H9 (cell line): ENCODE results near the gene TCP11L1. TPM values are rescaled to one million over a fixed set of nuclear protein-coding genes. Genes with fewer than 3 reads are reported as not detected.

ENCODE experiments used
- DNase-seq: peaks from one replicate; pipeline ENCODE4 v3.0.0-alpha.2; 2017
- H2AFZ ChIP-seq: one replicate; pipeline ENCODE4 v1.6.1; 2013; ENCODE audit warnings: mild to moderate bottlenecking, low read length, control low read depth, moderate library complexity
- H2AK5ac ChIP-seq: 2 replicates; pipeline ENCODE4 v1.6.1; 2013; ENCODE audit warnings: low read length, control low read depth, mixed read lengths; ENCODE audit not compliant: insufficient read length
- H2BK120ac ChIP-seq: one replicate; pipeline ENCODE4 v1.6.1; 2013; ENCODE audit warnings: low read depth, mild to moderate bottlenecking, low read length, control low read depth, inconsistent platforms; ENCODE audit not compliant: poor library complexity, severe bottlenecking
- H2BK12ac ChIP-seq: 2 replicates; pipeline ENCODE4 v1.6.1; 2013; ENCODE audit warnings: low read length, control low read depth, mixed read lengths, low read depth; ENCODE audit not compliant: insufficient read length
- H2BK15ac ChIP-seq: 2 replicates; pipeline ENCODE4 v1.6.1; 2013; ENCODE audit warnings: low read depth, low read length, control low read depth
- H2BK20ac ChIP-seq: one replicate; pipeline ENCODE4 v1.6.1; 2013; ENCODE audit warnings: low read depth, mild to moderate bottlenecking, low read length, control low read depth, inconsistent platforms; ENCODE audit not compliant: poor library complexity, severe bottlenecking
- H2BK5ac ChIP-seq: 2 replicates; pipeline ENCODE4 v1.6.1; 2013; ENCODE audit warnings: low read length, control low read depth, mixed read lengths; ENCODE audit not compliant: insufficient read length
- H3K14ac ChIP-seq: 2 replicates; pipeline ENCODE4 v1.6.1; 2013; ENCODE audit warnings: low read length, control low read depth; ENCODE audit not compliant: insufficient read depth
- H3K18ac ChIP-seq: 2 replicates; pipeline ENCODE4 v1.6.1; 2013; ENCODE audit warnings: low read depth, mild to moderate bottlenecking, mixed read lengths, low read length, control low read depth; ENCODE audit not compliant: insufficient read length
- H3K23ac ChIP-seq: 2 replicates; pipeline ENCODE4 v1.6.1; 2013; ENCODE audit warnings: low read length, control low read depth, mixed read lengths, low read depth; ENCODE audit not compliant: insufficient read length
- H3K23me2 ChIP-seq: 2 replicates; pipeline ENCODE4 v1.6.1; 2013; ENCODE audit warnings: low read depth, mild to moderate bottlenecking, mixed read lengths, low read length, control low read depth; ENCODE audit not compliant: insufficient read length, poor library complexity, severe bottlenecking
- H3K27ac ChIP-seq: 2 replicates; pipeline ENCODE4 v1.5.1; 2013; ENCODE audit warnings: low read length, control low read depth, mixed read lengths, low read depth; ENCODE audit not compliant: insufficient read length
- H3K27me3 ChIP-seq: 2 replicates; pipeline ENCODE4 v1.6.1; 2013; ENCODE audit warnings: low read length, control low read depth, inconsistent platforms; ENCODE audit not compliant: insufficient read depth
- H3K4ac ChIP-seq: 2 replicates; pipeline ENCODE4 v1.6.1; 2013; ENCODE audit warnings: low read depth, mild to moderate bottlenecking, control low read depth, inconsistent platforms, low read length, moderate library complexity
- H3K4me1 ChIP-seq: 2 replicates; pipeline ENCODE4 v1.6.1; 2013; ENCODE audit warnings: low read length, control low read depth, inconsistent platforms; ENCODE audit not compliant: insufficient read depth
- H3K4me2 ChIP-seq: 2 replicates; pipeline ENCODE4 v1.6.1; 2013; ENCODE audit warnings: low read length, control low read depth, mixed read lengths; ENCODE audit not compliant: insufficient read length, insufficient read depth
- H3K56ac ChIP-seq: 2 replicates; pipeline ENCODE4 v1.6.1; 2013; ENCODE audit warnings: low read depth, mild to moderate bottlenecking, mixed read lengths, low read length, control low read depth; ENCODE audit not compliant: insufficient read length
- H3K79me1 ChIP-seq: 2 replicates; pipeline ENCODE4 v1.6.1; 2013; ENCODE audit warnings: low read depth, mild to moderate bottlenecking, moderate library complexity, low read length, control low read depth, inconsistent platforms; ENCODE audit not compliant: insufficient read depth, poor library complexity, severe bottlenecking
- H3K79me2 ChIP-seq: 2 replicates; pipeline ENCODE4 v1.6.1; 2013; ENCODE audit warnings: low read length, control low read depth, inconsistent platforms; ENCODE audit not compliant: insufficient read depth
- H3K9ac ChIP-seq: 2 replicates; pipeline ENCODE4 v1.6.1; 2013; ENCODE audit warnings: low read length, control low read depth, mixed read lengths; ENCODE audit not compliant: insufficient read length; ENCODE audit errors: extremely low read depth
- H3K9me3 ChIP-seq: one replicate; pipeline ENCODE4 v1.6.1; 2013; ENCODE audit warnings: low read depth, low read length, inconsistent platforms; ENCODE audit not compliant: control insufficient read depth
- H3T11ph ChIP-seq: one replicate; pipeline ENCODE4 v1.6.1; 2013; ENCODE audit warnings: mild to moderate bottlenecking, low read length, control low read depth, inconsistent platforms
- H4K20me1 ChIP-seq: one replicate; pipeline ENCODE4 v1.6.1; 2013; ENCODE audit not compliant: control insufficient read depth, insufficient read length, insufficient read depth
- H4K5ac ChIP-seq: 2 replicates; pipeline ENCODE4 v1.6.1; 2013; ENCODE audit warnings: low read depth, mild to moderate bottlenecking, mixed read lengths, low read length, control low read depth; ENCODE audit not compliant: insufficient read length
- H4K8ac ChIP-seq: replicated peaks from 2 replicates; pipeline ENCODE4 v1.6.1; 2013; ENCODE audit warnings: low read length, control low read depth, mixed read lengths, low read depth; ENCODE audit not compliant: insufficient read length
- H4K91ac ChIP-seq: 2 replicates; pipeline ENCODE4 v1.6.1; 2013; ENCODE audit warnings: low read depth, mild to moderate bottlenecking, moderate library complexity, mixed read lengths, low read length, control low read depth; ENCODE audit not compliant: insufficient read length
- H3K27ac Mint-ChIP-seq, 3 experiments: 2 replicates in 2 of 3; 3 replicates in 1 of 3; pipeline ENCODE4 v1.8.0; 2020 to 2021; ENCODE audit warnings: mixed read lengths in 3 of 3, mild to moderate bottlenecking in 1 of 3, moderate library complexity in 1 of 3
- H3K27me3 Mint-ChIP-seq: 2 replicates; pipeline ENCODE4 v1.8.0; 2021; ENCODE audit warnings: low read depth, mild to moderate bottlenecking, moderate library complexity, mixed read lengths
- H3K36me3 Mint-ChIP-seq, 3 experiments: 2 replicates in 2 of 3; 3 replicates in 1 of 3; pipeline ENCODE4 v1.8.0; 2020 to 2021; ENCODE audit warnings: low read depth in 3 of 3, mixed read lengths in 3 of 3; ENCODE audit not compliant: insufficient read depth in 1 of 3
- H3K4me1 Mint-ChIP-seq, 2 experiments: 2 replicates each; pipeline ENCODE4 v1.8.0; 2020; ENCODE audit warnings: mixed read lengths in 2 of 2
- H3K4me3 Mint-ChIP-seq, 2 experiments: 2 replicates in 1 of 2; 3 replicates in 1 of 2; pipeline ENCODE4 v1.8.0; 2020 to 2021; ENCODE audit warnings: mild to moderate bottlenecking in 2 of 2, mixed read lengths in 2 of 2, moderate library complexity in 1 of 2
- H3K9me3 Mint-ChIP-seq, 2 experiments: 2 replicates in 1 of 2; 3 replicates in 1 of 2; pipeline ENCODE4 v1.8.0; 2020; ENCODE audit warnings: mild to moderate bottlenecking in 2 of 2, mixed read lengths in 2 of 2, moderate library complexity in 1 of 2
- CTCF ChIP-seq: fragments of 200-600 bp; sonication (generic); conservative IDR thresholded peaks from 3 replicates; pipeline ENCODE4 v1.8.0; 2021; ENCODE audit warnings: antibody characterized with exemption, mild to moderate bottlenecking
- WGBS: extraction: QIAGEN DNeasy Blood & Tissue Kit; methylation state at CpG from one replicate; pipeline ENCODE4 v1.1.7; 2013; ENCODE audit warnings: missing lambda C conversion rate, low lambda C conversion rate, mixed read lengths; ENCODE audit not compliant: insufficient read length; ENCODE audit errors: extremely low coverage; 5-methylcytosine and 5-hydroxymethylcytosine counted together
- total RNA-seq: library from RNA; stranded (reverse); gene quantifications from 2 replicates; pipeline ENCODE4 v1.2.1, GENCODE V29; 2021

TCP11L1 gene
- total RNA-seq, 1 experiment from 2014 or later: 20.3 TPM

GRCh38 chr11:33065445-33066178, 26.2 kb downstream of the TCP11L1 start:
- Histone ChIP-seq H4K5ac (no peak overlapping the region), H4K8ac (no peak overlapping the region), H3K4me2 (no peak overlapping the region), H2BK12ac (no peak overlapping the region), H3K79me1 (no peaks in the 10 kb centered on the region), H2AK5ac (no peak overlapping the region), H3K56ac (no peak overlapping the region), H2AFZ (no peak overlapping the region), H3K9ac (no peak overlapping the region), H3K4me1 (no peaks in the 10 kb centered on the region), H3K23ac (no peak overlapping the region), H3K23me2 (no peaks in the 10 kb centered on the region), H3K27ac (no peak overlapping the region), H4K91ac (no peak overlapping the region), H4K20me1 (no peaks in the 10 kb centered on the region), H3K9me3 (no peaks in the 10 kb centered on the region), H2BK120ac (no peak overlapping the region), H3K79me2 (no peaks in the 10 kb centered on the region), H2BK20ac (no peak overlapping the region), H3T11ph (no peak overlapping the region), H3K18ac (no peak overlapping the region), H3K14ac (no peak overlapping the region), H2BK5ac (no peak overlapping the region), H2BK15ac (no peak overlapping the region), H3K27me3 (no peaks in the 10 kb centered on the region), H3K4ac (no peak overlapping the region)
- H3K9me3 Mint-ChIP-seq: no peaks in the 10 kb centered on the region
- DNase-seq: peak; percentile 92
- no CpG with 5 or more reads among the region's 22 CpGs for WGBS
- H3K4me3 Mint-ChIP-seq: no peak overlapping the region
- peaks cover 19 to 52% (median 40%) of the 10 kb centered on the region in 3 experiments; a peak in 6 of 7 replicates for H3K36me3 Mint-ChIP-seq
- TF ChIP-seq CTCF: peak; percentile 98
- peak overlapping the region in 1 of 3 experiments; percentile 95; a peak in 1 of 7 replicates for H3K27ac Mint-ChIP-seq
- H3K4me1 Mint-ChIP-seq: peaks cover 14 to 24% of the 10 kb centered on the region in 2 experiments
- no peaks in the 10 kb centered on the region for H3K27me3 Mint-ChIP-seq
